HepG2 (cell line): ENCODE results near the gene TMCC1. TPM values are rescaled to one million over a fixed set of nuclear protein-coding genes. Genes with fewer than 3 reads are reported as not detected.
A peak's percentile ranks its signal among the peaks of the same experiment; 100 is the strongest.

ENCODE experiments used
- ATAC-seq: fragments of 200-7000 bp; cut with Tn5 transposase; 3 replicates; pipeline ENCODE4 v1.9.1; 2020; ENCODE audit warnings: mild to moderate bottlenecking, moderate library complexity
- BruUV-seq: library from RNA; stranded (reverse); fragments of 400-500 nt; replicated peaks from 2 replicates; lab custom pipeline; 2021; lab: Mats Ljungman, UMichigan
- CTCF ChIA-PET: fragments of 300-600 bp; formaldehyde crosslinking; extraction: SDS; loops from one replicate; lab custom pipeline; 2021; ENCODE audit warnings: low total read pairs, inconsistent platforms, low intra/inter-chr PET ratio; lab: Yijun Ruan, JAX
- POLR2A ChIA-PET: fragments of 350-600 bp; sonication (Branson Sonifier 250); formaldehyde crosslinking; loops from one replicate; lab custom pipeline; 2020; ENCODE audit warnings: antibody characterized with exemption, inconsistent platforms; lab: Yijun Ruan, JAX
- DNase-seq: peaks from one replicate; pipeline ENCODE4 v3.0.0-alpha.2; 2015; ENCODE audit warnings: low spot score
- FAIRE-seq: peaks from 3 replicates; lab custom pipeline; 2011; peaks lifted over from hg19 to GRCh38; lab: Jason Lieb, UNC
- H2AFZ ChIP-seq: one replicate; pipeline ENCODE4 v1.6.1; 2011; ENCODE audit warnings: low read length, inconsistent platforms
- H3K27ac ChIP-seq: fragments of 300-600 bp; 3 replicates; pipeline ENCODE4 v1.8.0; 2011; ENCODE audit warnings: mixed run types, mild to moderate bottlenecking, mixed read lengths, low read length, inconsistent platforms; ENCODE audit not compliant: insufficient read depth; ENCODE audit errors: extremely low read length
- H3K27me3 ChIP-seq, 2 experiments: fragments of 200-600 bp in 1 of 2; 2 replicates in 1 of 2; 3 replicates in 1 of 2; pipeline versions ENCODE4 v1.6.0 to v1.8.0; 2011; ENCODE audit warnings: low read length in 2 of 2, mild to moderate bottlenecking in 2 of 2, moderate library complexity in 2 of 2, inconsistent platforms in 1 of 2; ENCODE audit not compliant: insufficient read depth in 2 of 2, control insufficient read depth in 1 of 2
- H3K36me3 ChIP-seq, 2 experiments: fragments of 200-600 bp in 1 of 2; replicated peaks in 1 of 2; 2 replicates in 1 of 2; 3 replicates in 1 of 2; pipeline versions ENCODE4 v1.5.1 to v1.8.0; 2011; ENCODE audit warnings: low read length in 2 of 2, inconsistent platforms in 1 of 2; ENCODE audit not compliant: insufficient read depth in 2 of 2, control insufficient read depth in 1 of 2
- H3K4me1 ChIP-seq: 2 replicates; pipeline ENCODE4 v1.5.1; 2012; ENCODE audit warnings: low read length, inconsistent platforms; ENCODE audit not compliant: insufficient read depth
- H3K4me2 ChIP-seq: 2 replicates; pipeline ENCODE4 v1.6.0; 2011; ENCODE audit warnings: low read depth, low read length, inconsistent platforms
- H3K4me3 ChIP-seq, 3 experiments: fragments of 200-600 bp in 1 of 3; sonication (generic), shearing (Covaris generic) in 1 of 3; replicated peaks in 1 of 3; 2 replicates each; pipeline ENCODE4 v1.5.1; 2011 to 2016; ENCODE audit warnings: low read length in 3 of 3, inconsistent platforms in 2 of 3, low read depth in 2 of 3, mild to moderate bottlenecking in 2 of 3, control low read depth in 1 of 3, mixed read lengths in 1 of 3; ENCODE audit not compliant: insufficient read depth in 1 of 3
- H3K79me2 ChIP-seq: one replicate; pipeline ENCODE4 v1.6.1; 2011; ENCODE audit warnings: low read length, inconsistent platforms; ENCODE audit not compliant: insufficient read depth
- H3K9ac ChIP-seq: 2 replicates; pipeline ENCODE4 v1.6.0; 2011; ENCODE audit warnings: mild to moderate bottlenecking, low read depth, low read length, inconsistent platforms; ENCODE audit not compliant: insufficient read depth
- H3K9me3 ChIP-seq: 2 replicates; pipeline ENCODE4 v1.5.1; 2012; ENCODE audit warnings: mild to moderate bottlenecking, low read length
- H4K20me1 ChIP-seq: 2 replicates; pipeline ENCODE4 v1.6.0; 2011; ENCODE audit warnings: inconsistent platforms, mild to moderate bottlenecking, low read length, moderate library complexity; ENCODE audit not compliant: insufficient read depth
- ATM ChIP-seq: fragments of 450-650 bp; IDR thresholded peaks from 2 replicates; pipeline ENCODE4 v1.7.1; 2017; ENCODE audit warnings: mild to moderate bottlenecking, borderline replicate concordance
- KDM1A ChIP-seq: IDR thresholded peaks from 2 replicates; pipeline ENCODE4 v1.6.1; 2016; ENCODE audit warnings: missing compliant biosample characterization
- MED8 ChIP-seq: sonication (generic); formaldehyde crosslinking; IDR thresholded peaks from 2 replicates; pipeline ENCODE4 v1.8.1; 2023; ENCODE audit warnings: mild to moderate bottlenecking, missing genetic modification reagents; ENCODE audit not compliant: insufficient replicate concordance
- MXD1 ChIP-seq: sonication (generic); formaldehyde crosslinking; IDR thresholded peaks from 2 replicates; pipeline ENCODE4 v1.4.0; 2020; ENCODE audit warnings: mild to moderate bottlenecking, missing genetic modification reagents
- RARA ChIP-seq: IDR thresholded peaks from 2 replicates; pipeline ENCODE4 v1.6.1; 2016; ENCODE audit warnings: missing genetic modification reagents, missing compliant biosample characterization
- SIN3A ChIP-seq: IDR thresholded peaks from 2 replicates; pipeline ENCODE4 v1.6.1; 2011; ENCODE audit warnings: low read depth, mild to moderate bottlenecking, control low read depth, low read length, borderline replicate concordance
- SMAD1 ChIP-seq: sonication (generic); formaldehyde crosslinking; IDR thresholded peaks from 2 replicates; pipeline ENCODE4 v1.4.0; 2020; ENCODE audit warnings: missing genetic modification reagents, low read depth, mild to moderate bottlenecking, borderline replicate concordance
- TFDP2 ChIP-seq: sonication (generic); formaldehyde crosslinking; IDR thresholded peaks from 2 replicates; pipeline ENCODE4 v1.4.0; 2020; ENCODE audit warnings: missing genetic modification reagents
- ZFP36 ChIP-seq: fragments of 150-350 bp; IDR thresholded peaks from 2 replicates; pipeline ENCODE4 v1.6.1; 2018; ENCODE audit warnings: borderline replicate concordance, low read length, low read depth; ENCODE audit not compliant: partially characterized antibody
- ZFX ChIP-seq: sonication (generic); formaldehyde crosslinking; IDR thresholded peaks from 2 replicates; pipeline ENCODE4 v1.4.0; 2020; ENCODE audit warnings: mild to moderate bottlenecking, low read depth, missing genetic modification reagents, moderate library complexity
- ZMYM3 ChIP-seq: sonication (generic); formaldehyde crosslinking; IDR thresholded peaks from 2 replicates; pipeline ENCODE4 v1.5.1; 2020; ENCODE audit warnings: mild to moderate bottlenecking, missing genetic modification reagents
- ZNF224 ChIP-seq: sonication (generic); formaldehyde crosslinking; IDR thresholded peaks from 2 replicates; pipeline ENCODE4 v1.5.0; 2020; ENCODE audit warnings: mild to moderate bottlenecking, missing genetic modification reagents
- ZNF343 ChIP-seq: sonication (generic); formaldehyde crosslinking; IDR thresholded peaks from 2 replicates; pipeline ENCODE4 v1.4.0; 2020; ENCODE audit warnings: mild to moderate bottlenecking, missing genetic modification reagents
- ZNF572 ChIP-seq: sonication (generic); formaldehyde crosslinking; IDR thresholded peaks from 2 replicates; pipeline ENCODE4 v1.5.1; 2020; ENCODE audit warnings: mild to moderate bottlenecking, missing genetic modification reagents
- ZNF598 ChIP-seq: sonication (generic); formaldehyde crosslinking; IDR thresholded peaks from 2 replicates; pipeline ENCODE4 v1.5.1; 2020; ENCODE audit warnings: mild to moderate bottlenecking, missing genetic modification reagents, borderline replicate concordance
- WGBS: methylation state at CpG from one replicate; pipeline ENCODE4 v1.1.6; 2017; ENCODE audit warnings: low lambda C conversion rate; 5-methylcytosine and 5-hydroxymethylcytosine counted together
- in situ Hi-C: cut with HindIII; loops from 2 replicates; pipeline ENCODE4 v1.10.0; 2017; ENCODE audit warnings: low pct_unique_long_range_greater_than_20kb; ENCODE audit not compliant: extremely low pct_ligation_motif_present
- intact Hi-C: fragments of 100-400 bp; cut with micrococcal nuclease; formaldehyde crosslinking; loops from one replicate; pipeline ENCODE4 v1.10.0; 2022; ENCODE audit not compliant: unreplicated experiment
- polyA plus RNA-seq, 8 experiments: library from polyadenylated mRNA; depleted of rRNA in 3 of 8; stranded (reverse) in 7 of 8; unstranded in 1 of 8; fragments of >200 nt; fragmentation: Illumina TruSeq in 4 of 8; extraction: Trizol in 4 of 8; gene quantifications; 2 replicates each; pipeline versions ENCODE4 v1.2.1 to v1.2.3, GENCODE V29; 2011 to 2016; ENCODE audit warnings: low read depth in 4 of 8, missing spikeins in 1 of 8, mixed read lengths in 1 of 8; ENCODE audit not compliant: insufficient read depth in 1 of 8
- total RNA-seq, 5 experiments: library from RNA; depleted of rRNA; stranded (reverse); fragments of >200 nt; fragmentation: Illumina TruSeq; extraction: Trizol; gene quantifications; 2 replicates each; pipeline ENCODE4 v1.2.3, GENCODE V29; 2016; ENCODE audit warnings: low read depth in 1 of 5
- TF ChIP-seq, protein P1 (sequence below): sonication (generic); formaldehyde crosslinking; IDR thresholded peaks from 2 replicates; pipeline ENCODE4 v1.5.1; 2020; ENCODE audit warnings: mild to moderate bottlenecking, missing genetic modification reagents, moderate library complexity
- TF ChIP-seq, protein P2 (sequence below): sonication (generic); formaldehyde crosslinking; IDR thresholded peaks from 2 replicates; pipeline ENCODE4 v1.5.0; 2020; ENCODE audit warnings: mild to moderate bottlenecking, missing genetic modification reagents, moderate library complexity

TMCC1 gene
- total and polyA plus RNA-seq, 2 of the 13 experiments (the other 11 are each of a cell fraction or from before 2014, with no cell fraction given) = 12.1 to 264 TPM

DNA sequence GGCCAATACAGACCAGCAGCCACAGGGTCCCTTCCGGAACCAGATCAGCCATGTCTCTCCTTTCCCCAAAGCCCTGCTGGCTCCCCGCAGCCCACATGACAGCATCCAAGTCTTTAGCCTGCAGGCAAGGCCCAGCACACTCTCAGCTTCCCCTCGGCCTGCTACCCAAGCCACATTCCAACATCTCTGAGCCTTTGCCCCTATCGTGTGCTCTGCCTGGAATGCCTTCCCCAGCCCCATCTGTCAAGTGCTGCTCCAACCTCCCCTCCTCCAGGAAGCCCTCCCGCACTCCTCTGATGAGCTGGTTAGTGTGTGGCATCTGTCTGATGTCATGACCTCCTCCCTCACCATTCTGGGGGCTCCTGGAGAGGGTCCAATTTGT lies 295.5 kb downstream of the TMCC1 start:
- in situ Hi-C loops = no loop called here
- ChIA-PET CTCF (no interaction called here), POLR2A (interaction anchor here (1.0 to 5.7 kb wide), 7 partner anchors 8 to 64 kb away, joined by 3 to 107 read pairs (median 25); partner anchors contain the start of gene PLXND1)
- no TSS peak for BruUV-seq
- peak overlapping the region; percentile 35 to 70 (median 45); a peak in 4 of 6 replicates for H3K4me3 ChIP-seq
- FAIRE-seq (no peak), ATAC-seq (peak; percentile 1; the same call in 1 of the 3 replicates), DNase-seq (no peak)
- 24% methylated on average over 3 of the region's 5 CpGs for WGBS
- H3K4me1 ChIP-seq = peaks cover 96% of the 10 kb centered on the region
- peaks cover 0 to 5% of the 10 kb centered on the region in 2 experiments; a peak in 2 of 5 replicates for H3K36me3 ChIP-seq
- H3K9ac ChIP-seq = peak overlapping the region; percentile 73
- H3K9me3 ChIP-seq = no peaks in the 10 kb centered on the region
- peak overlapping the region; percentile 94 for H3K27ac ChIP-seq
- H2AFZ ChIP-seq = no peak overlapping the region
- no peaks in the 10 kb centered on the region for H3K27me3 ChIP-seq
- H3K4me2 ChIP-seq = peak overlapping the region; percentile 85
- peaks cover 21% of the 10 kb centered on the region for H4K20me1 ChIP-seq
- peaks cover 74% of the 10 kb centered on the region for H3K79me2 ChIP-seq
- intact Hi-C loops = loop anchor here (2.0 kb wide), 1 partner anchor 29 kb away; no protein-coding TSS in a partner anchor
- 0 out of 2 replicates have a peak, but pooled peaks have one; percentile 3 for TF ChIP-seq TFDP2 (CRISPR knock-in tag)
- TF ChIP-seq ZFP36 = peak; percentile 86
- TF ChIP-seq ZNF224 = no peak
- TF ChIP-seq MXD1 (CRISPR knock-in tag) = 0 out of 2 replicates have a peak, but pooled peaks have one; percentile 9
- TF ChIP-seq RARA (CRISPR knock-in tag) = no peak
- no peak for TF ChIP-seq ATM
- TF ChIP-seq, protein P1, sequence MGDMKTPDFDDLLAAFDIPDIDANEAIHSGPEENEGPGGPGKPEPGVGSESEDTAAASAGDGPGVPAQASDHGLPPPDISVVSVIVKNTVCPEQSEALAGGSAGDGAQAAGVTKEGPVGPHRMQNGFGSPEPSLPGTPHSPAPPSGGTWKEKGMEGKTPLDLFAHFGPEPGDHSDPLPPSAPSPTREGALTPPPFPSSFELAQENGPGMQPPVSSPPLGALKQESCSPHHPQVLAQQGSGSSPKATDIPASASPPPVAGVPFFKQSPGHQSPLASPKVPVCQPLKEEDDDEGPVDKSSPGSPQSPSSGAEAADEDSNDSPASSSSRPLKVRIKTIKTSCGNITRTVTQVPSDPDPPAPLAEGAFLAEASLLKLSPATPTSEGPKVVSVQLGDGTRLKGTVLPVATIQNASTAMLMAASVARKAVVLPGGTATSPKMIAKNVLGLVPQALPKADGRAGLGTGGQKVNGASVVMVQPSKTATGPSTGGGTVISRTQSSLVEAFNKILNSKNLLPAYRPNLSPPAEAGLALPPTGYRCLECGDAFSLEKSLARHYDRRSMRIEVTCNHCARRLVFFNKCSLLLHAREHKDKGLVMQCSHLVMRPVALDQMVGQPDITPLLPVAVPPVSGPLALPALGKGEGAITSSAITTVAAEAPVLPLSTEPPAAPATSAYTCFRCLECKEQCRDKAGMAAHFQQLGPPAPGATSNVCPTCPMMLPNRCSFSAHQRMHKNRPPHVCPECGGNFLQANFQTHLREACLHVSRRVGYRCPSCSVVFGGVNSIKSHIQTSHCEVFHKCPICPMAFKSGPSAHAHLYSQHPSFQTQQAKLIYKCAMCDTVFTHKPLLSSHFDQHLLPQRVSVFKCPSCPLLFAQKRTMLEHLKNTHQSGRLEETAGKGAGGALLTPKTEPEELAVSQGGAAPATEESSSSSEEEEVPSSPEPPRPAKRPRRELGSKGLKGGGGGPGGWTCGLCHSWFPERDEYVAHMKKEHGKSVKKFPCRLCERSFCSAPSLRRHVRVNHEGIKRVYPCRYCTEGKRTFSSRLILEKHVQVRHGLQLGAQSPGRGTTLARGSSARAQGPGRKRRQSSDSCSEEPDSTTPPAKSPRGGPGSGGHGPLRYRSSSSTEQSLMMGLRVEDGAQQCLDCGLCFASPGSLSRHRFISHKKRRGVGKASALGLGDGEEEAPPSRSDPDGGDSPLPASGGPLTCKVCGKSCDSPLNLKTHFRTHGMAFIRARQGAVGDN (CRISPR knock-in tag) = peak; percentile 39; the same call in 1 of the 2 replicates
- 0 out of 2 replicates have a peak, but pooled peaks have one; percentile 17 for TF ChIP-seq SMAD1 (CRISPR knock-in tag)
- TF ChIP-seq, protein P2, sequence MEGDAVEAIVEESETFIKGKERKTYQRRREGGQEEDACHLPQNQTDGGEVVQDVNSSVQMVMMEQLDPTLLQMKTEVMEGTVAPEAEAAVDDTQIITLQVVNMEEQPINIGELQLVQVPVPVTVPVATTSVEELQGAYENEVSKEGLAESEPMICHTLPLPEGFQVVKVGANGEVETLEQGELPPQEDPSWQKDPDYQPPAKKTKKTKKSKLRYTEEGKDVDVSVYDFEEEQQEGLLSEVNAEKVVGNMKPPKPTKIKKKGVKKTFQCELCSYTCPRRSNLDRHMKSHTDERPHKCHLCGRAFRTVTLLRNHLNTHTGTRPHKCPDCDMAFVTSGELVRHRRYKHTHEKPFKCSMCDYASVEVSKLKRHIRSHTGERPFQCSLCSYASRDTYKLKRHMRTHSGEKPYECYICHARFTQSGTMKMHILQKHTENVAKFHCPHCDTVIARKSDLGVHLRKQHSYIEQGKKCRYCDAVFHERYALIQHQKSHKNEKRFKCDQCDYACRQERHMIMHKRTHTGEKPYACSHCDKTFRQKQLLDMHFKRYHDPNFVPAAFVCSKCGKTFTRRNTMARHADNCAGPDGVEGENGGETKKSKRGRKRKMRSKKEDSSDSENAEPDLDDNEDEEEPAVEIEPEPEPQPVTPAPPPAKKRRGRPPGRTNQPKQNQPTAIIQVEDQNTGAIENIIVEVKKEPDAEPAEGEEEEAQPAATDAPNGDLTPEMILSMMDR (CRISPR knock-in tag) = 0 out of 2 replicates have a peak, but pooled peaks have one; percentile 3
- 0 out of 2 replicates have a peak, but pooled peaks have one; percentile 76 for TF ChIP-seq ZNF572 (CRISPR knock-in tag)
- TF ChIP-seq MED8 (CRISPR knock-in tag) = no peak
- TF ChIP-seq ZNF598 (CRISPR knock-in tag) = peak; percentile 68; the same call in 1 of the 2 replicates
- no peak for TF ChIP-seq ZNF343
- peak; percentile 70 for TF ChIP-seq ZMYM3
- TF ChIP-seq KDM1A (CRISPR knock-in tag) = peak; percentile 49; the same call in 1 of the 2 replicates
- TF ChIP-seq ZFX = peak; percentile 33; the same call in 1 of the 2 replicates
- peak; percentile 3; the same call in 1 of the 2 replicates for TF ChIP-seq SIN3A
